Stomach (tissue), 9 donors: ENCODE measurements around the gene NHLH2. TPM values are rescaled to one million over a fixed set of nuclear protein-coding genes. Genes with fewer than 3 reads are reported as not detected.

ENCODE experiments used
- DNase-seq, 2 donors: peaks; one replicate each; pipeline versions ENCODE4 v3.0.0 to v3.0.0-alpha.2; 2013 to 2019
- H3K27ac ChIP-seq, 5 donors: fragments of 200-600 bp in 4 of 5; sonication (generic) in 4 of 5; one replicate each; pipeline ENCODE4 v1.5.1; 2013 to 2019; ENCODE audit warnings: mild to moderate bottlenecking in 1 of 5, moderate library complexity in 1 of 5
- H3K27me3 ChIP-seq, 3 donors: fragments of 200-600 bp; sonication (generic); one replicate each; pipeline ENCODE4 v1.5.1; 2017 to 2019; ENCODE audit warnings: mixed run types in 1 of 3
- H3K36me3 ChIP-seq, 4 donors: fragments of 200-600 bp; sonication (generic); 1 replicate in 3 of 4; 2 replicates in 1 of 4; pipeline ENCODE4 v1.5.1; 2016 to 2019
- H3K4me1 ChIP-seq, 4 donors: fragments of 200-600 bp; sonication (generic); one replicate each; pipeline ENCODE4 v1.5.1; 2016 to 2019
- H3K4me3 ChIP-seq, 4 donors: fragments of 200-600 bp; sonication (generic) in 3 of 4; one replicate each; pipeline ENCODE4 v1.5.1; 2016 to 2019; ENCODE audit warnings: mild to moderate bottlenecking in 1 of 4
- H3K9me3 ChIP-seq, 4 donors: fragments of 200-600 bp; sonication (generic); one replicate each; pipeline ENCODE4 v1.5.1; 2016 to 2019
- EP300 ChIP-seq: sonication (generic); formaldehyde crosslinking; IDR thresholded peaks from one replicate; pipeline ENCODE4 v1.6.1; 2017; ENCODE audit warnings: antibody characterized with exemption
- POLR2A ChIP-seq, 4 donors: fragments of 450-650 bp; IDR thresholded peaks; one replicate each; pipeline ENCODE4 v1.6.1; 2016; ENCODE audit warnings: antibody characterized with exemption in 4 of 4, control low read depth in 2 of 4, mild to moderate bottlenecking in 1 of 4, moderate library complexity in 1 of 4
- POLR2AphosphoS5 ChIP-seq, 3 donors: sonication (generic); formaldehyde crosslinking; IDR thresholded peaks; one replicate each; pipeline ENCODE4 v1.6.1; 2016; ENCODE audit warnings: antibody characterized with exemption in 3 of 3
- WGBS, 5 donors: extraction: QIAGEN DNeasy Blood & Tissue Kit in 3 of 5; methylation state at CpG; one replicate each; pipeline versions ENCODE4 v1.1.5 to v1.1.7; 2013 to 2018; 5-methylcytosine and 5-hydroxymethylcytosine counted together
- intact Hi-C: fragments of 100-400 bp; cut with DNase I; formaldehyde crosslinking; loops from one replicate; pipeline ENCODE4 v1.15.1; 2023; ENCODE audit warnings: low total_unique reads
- polyA plus RNA-seq, 3 donors: library from polyadenylated mRNA; stranded (reverse); fragments of 200-250 nt; gene quantifications; one replicate each; pipeline ENCODE4 v1.2.3, GENCODE V29; 2013
- total RNA-seq, 5 donors: library from RNA; depleted of rRNA; stranded (reverse); fragments of >200 nt; gene quantifications; one replicate each; pipeline versions ENCODE4 v1.1.0 to v1.2.3, GENCODE V29; 2014 to 2016
- TF ChIP-seq, protein P1 (sequence below), 7 experiments: fragments of 450-650 bp in 4 of 7; fragments of 200-600 bp in 3 of 7; sonication (generic) in 3 of 7; IDR thresholded peaks; one replicate each; pipeline ENCODE4 v1.5.1; 2016 to 2019; ENCODE audit warnings: antibody characterized with exemption in 7 of 7, control low read depth in 2 of 7, mild to moderate bottlenecking in 1 of 7
- donor health status: healthy with polysubstance abuse.
- donor health status: Bipolar disorder and iron deficiency.
- donor health status: healthy.

Gene NHLH2
- total and polyA plus RNA-seq, 8 donors, result 0.31 to 1.5 TPM; not detected in 6

DNA sequence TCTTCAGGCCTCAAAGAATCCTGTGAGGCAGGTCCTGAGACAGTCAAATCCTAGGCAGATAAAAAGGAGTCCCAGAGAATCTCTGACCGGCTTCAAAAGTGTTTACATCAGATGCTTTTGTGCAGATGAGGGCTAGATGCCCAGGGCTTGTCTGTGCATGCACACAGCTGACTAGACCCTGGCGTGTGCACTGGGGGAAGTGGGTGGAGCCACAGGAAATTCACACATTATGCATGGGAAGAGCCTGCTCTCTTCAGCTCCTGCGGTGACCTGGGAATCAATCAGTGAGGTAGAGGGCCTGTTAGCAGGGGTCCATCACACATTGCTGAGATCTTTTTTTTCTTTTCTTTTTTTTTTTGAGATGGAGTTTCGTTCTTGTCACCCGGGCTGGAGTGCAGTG, 36.6 kb upstream of the NHLH2 start:
- intact Hi-C loops, result no loop called here
- H3K27ac ChIP-seq, result no peak overlapping the region
- no peak for TF ChIP-seq EP300
- no peak for TF ChIP-seq POLR2A (IDR thresholded peaks at IDR 0.05)
- no peak for TF ChIP-seq POLR2AphosphoS5 (IDR thresholded peaks at IDR 0.05)
- TF ChIP-seq, protein P1, sequence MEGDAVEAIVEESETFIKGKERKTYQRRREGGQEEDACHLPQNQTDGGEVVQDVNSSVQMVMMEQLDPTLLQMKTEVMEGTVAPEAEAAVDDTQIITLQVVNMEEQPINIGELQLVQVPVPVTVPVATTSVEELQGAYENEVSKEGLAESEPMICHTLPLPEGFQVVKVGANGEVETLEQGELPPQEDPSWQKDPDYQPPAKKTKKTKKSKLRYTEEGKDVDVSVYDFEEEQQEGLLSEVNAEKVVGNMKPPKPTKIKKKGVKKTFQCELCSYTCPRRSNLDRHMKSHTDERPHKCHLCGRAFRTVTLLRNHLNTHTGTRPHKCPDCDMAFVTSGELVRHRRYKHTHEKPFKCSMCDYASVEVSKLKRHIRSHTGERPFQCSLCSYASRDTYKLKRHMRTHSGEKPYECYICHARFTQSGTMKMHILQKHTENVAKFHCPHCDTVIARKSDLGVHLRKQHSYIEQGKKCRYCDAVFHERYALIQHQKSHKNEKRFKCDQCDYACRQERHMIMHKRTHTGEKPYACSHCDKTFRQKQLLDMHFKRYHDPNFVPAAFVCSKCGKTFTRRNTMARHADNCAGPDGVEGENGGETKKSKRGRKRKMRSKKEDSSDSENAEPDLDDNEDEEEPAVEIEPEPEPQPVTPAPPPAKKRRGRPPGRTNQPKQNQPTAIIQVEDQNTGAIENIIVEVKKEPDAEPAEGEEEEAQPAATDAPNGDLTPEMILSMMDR (IDR thresholded peaks at IDR 0.05), result no peak
- H3K9me3 ChIP-seq, result no peaks in the 10 kb centered on the region
- H3K4me1 ChIP-seq, result no peaks in the 10 kb centered on the region
- peaks cover 0 to 17% (median 0%) of the 10 kb centered on the region in 3 donors for H3K27me3 ChIP-seq
- H3K36me3 ChIP-seq, result no peaks in the 10 kb centered on the region
- no peak overlapping the region for H3K4me3 ChIP-seq
- WGBS, 5 donors, result 40 to 59% (median 46%) methylated on average over 5 of the region's 5 CpGs
- peak in 1 of 2 donors; percentile 28 for DNase-seq

DNA sequence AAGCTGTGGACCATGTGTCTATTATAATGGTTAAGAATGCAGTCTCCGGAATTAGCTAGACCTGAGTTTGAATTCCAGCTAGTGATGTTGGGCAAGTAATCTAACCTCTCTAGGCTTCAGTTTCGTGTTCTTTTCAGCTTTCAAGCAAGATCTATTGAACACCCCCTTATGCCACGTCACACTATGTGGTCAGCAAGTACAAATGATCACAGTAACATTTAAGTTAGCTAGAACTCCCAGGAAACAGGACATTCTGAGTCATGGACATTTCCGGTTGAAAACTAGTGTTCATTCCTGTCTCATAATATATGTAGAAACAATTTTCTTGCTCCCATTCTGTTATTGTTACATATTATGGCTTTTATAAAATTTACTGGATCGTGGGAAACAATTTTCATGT, 34.0 kb upstream of the NHLH2 start:
- intact Hi-C loops, result no loop called here
- DNase-seq, result no peak
- Histone ChIP-seq H3K27me3 (peaks cover 0 to 21% (median 0%) of the 10 kb centered on the region in 3 donors), H3K9me3 (no peaks in the 10 kb centered on the region), H3K4me1 (no peaks in the 10 kb centered on the region), H3K4me3 (no peak overlapping the region), H3K36me3 (no peaks in the 10 kb centered on the region), H3K27ac (no peak overlapping the region)
- TF ChIP-seq POLR2A (IDR thresholded peaks at IDR 0.05), result no peak
- WGBS, 5 donors, result 89 to 91% (median 90%) methylated on average over 5 of the region's 5 CpGs

DNA sequence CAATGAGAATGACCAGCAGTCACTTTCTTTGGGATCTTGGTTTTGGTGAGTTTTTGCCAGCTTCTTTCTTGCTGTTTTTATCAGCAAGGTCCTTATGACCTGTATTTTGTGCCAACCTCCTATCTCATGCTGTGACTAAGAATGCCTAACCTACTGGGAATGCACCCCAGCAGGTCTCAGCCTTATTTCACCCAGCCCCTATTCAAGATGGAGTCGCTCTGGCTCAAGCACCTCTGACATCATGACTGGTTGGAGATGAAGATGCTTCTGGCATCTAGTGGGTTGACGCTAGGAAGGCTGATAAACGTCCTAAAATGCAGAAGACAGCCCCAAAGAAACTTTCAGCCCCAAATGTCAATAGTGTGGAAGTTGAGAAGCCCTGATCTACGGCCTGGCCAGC, 33.6 kb upstream of the NHLH2 start:
- peaks cover 0 to 21% (median 0%) of the 10 kb centered on the region in 3 donors for H3K27me3 ChIP-seq
- TF ChIP-seq, protein P1 (IDR thresholded peaks at IDR 0.05), result no peak
- H3K27ac ChIP-seq, result no peak overlapping the region
- no peaks in the 10 kb centered on the region for H3K4me1 ChIP-seq
- no peaks in the 10 kb centered on the region for H3K36me3 ChIP-seq
- DNase-seq, result no peak
- H3K9me3 ChIP-seq, result no peaks in the 10 kb centered on the region
- intact Hi-C loops, result no loop called here
- 48 to 82% (median 77%) methylated on average over 4 of the region's 4 CpGs for WGBS, 5 donors
- H3K4me3 ChIP-seq, result no peak overlapping the region

DNA sequence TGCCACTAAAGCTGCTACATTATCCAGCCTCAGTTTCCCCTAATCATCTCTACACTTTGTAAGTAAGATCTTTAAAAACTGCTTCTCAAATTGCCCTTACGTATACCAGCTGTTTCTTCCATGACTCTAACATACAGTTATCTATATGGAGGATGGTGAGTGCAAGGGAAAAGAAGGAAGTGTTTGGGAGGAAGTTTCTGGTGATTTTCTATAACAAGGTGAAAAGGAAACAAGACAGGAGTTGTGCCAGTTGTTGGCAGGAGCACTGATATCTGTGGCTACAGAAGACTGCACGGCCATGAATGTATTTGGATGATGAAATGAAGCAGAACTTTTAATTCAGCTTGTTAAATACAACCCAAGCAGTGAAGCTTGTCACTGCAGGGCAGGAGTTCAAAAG, 32.3 kb upstream of the NHLH2 start:
- intact Hi-C loops, result no loop called here
- H3K4me3 ChIP-seq, result no peak overlapping the region
- no peaks in the 10 kb centered on the region for H3K9me3 ChIP-seq
- H3K36me3 ChIP-seq, result no peaks in the 10 kb centered on the region
- DNase-seq, result no peak
- H3K4me1 ChIP-seq, result no peaks in the 10 kb centered on the region
- 45 to 63% (median 59%) methylated on average over 2 of the region's 2 CpGs for WGBS, 5 donors
- peaks cover 0 to 20% (median 0%) of the 10 kb centered on the region in 3 donors for H3K27me3 ChIP-seq
- TF ChIP-seq POLR2A (IDR thresholded peaks at IDR 0.05) (no peak), EP300 (no peak), POLR2AphosphoS5 (IDR thresholded peaks at IDR 0.05) (no peak)
- TF ChIP-seq, protein P1 (IDR thresholded peaks at IDR 0.05), result no peak
- H3K27ac ChIP-seq, result no peak overlapping the region

DNA sequence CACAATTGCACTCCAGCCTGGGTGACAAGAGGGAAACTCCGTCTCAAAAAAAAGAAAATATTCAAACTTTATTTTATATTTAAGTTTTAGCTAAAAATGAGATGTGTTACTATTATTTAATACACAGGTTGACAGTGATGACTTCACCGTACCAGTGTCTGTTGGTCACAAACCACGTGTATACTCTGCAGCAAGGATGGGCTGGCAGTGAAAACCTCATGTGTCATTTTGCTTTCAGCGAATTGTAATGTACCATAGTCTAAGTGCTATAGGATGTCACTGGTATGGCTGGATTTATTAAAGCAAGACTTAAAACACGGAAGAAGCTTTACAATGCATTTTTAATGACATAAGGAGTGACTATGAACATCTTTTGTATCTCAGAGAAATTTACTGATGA, 28.1 kb upstream of the NHLH2 start:
- no peaks in the 10 kb centered on the region for H3K9me3 ChIP-seq
- H3K4me1 ChIP-seq, result peaks cover 0 to 4% (median 0%) of the 10 kb centered on the region in 4 donors
- no peaks in the 10 kb centered on the region for H3K36me3 ChIP-seq
- no peak overlapping the region for H3K27ac ChIP-seq
- H3K27me3 ChIP-seq, result peaks cover 0 to 6% (median 0%) of the 10 kb centered on the region in 3 donors
- no peak for DNase-seq
- 66 to 77% (median 70%) methylated on average over 5 of the region's 5 CpGs for WGBS, 5 donors
- intact Hi-C loops, result no loop called here
- TF ChIP-seq, protein P1 (IDR thresholded peaks at IDR 0.05), result no peak
- no peak for TF ChIP-seq POLR2A (IDR thresholded peaks at IDR 0.05)
- no peak for TF ChIP-seq EP300
- TF ChIP-seq POLR2AphosphoS5 (IDR thresholded peaks at IDR 0.05), result no peak
- no peak overlapping the region for H3K4me3 ChIP-seq
